Small intestine (tissue), 7 donors: Measurements from ENCODE around the gene P2RY6. TPM values are rescaled to one million over a fixed set of nuclear protein-coding genes. Genes with fewer than 3 reads are reported as not detected.

ENCODE experiments used
- DNase-seq, 2 donors: peaks; one replicate each; pipeline versions ENCODE4 v3.0.0 to v3.0.0-alpha.2; 2013
- FAIRE-seq: peaks from 2 replicates; lab custom pipeline; 2012; peaks lifted over from hg19 to GRCh38; lab: Jason Lieb, UNC
- H3K27ac ChIP-seq, 3 donors: one replicate each; pipeline ENCODE4 v1.5.1; 2013; ENCODE audit warnings: low read length in 2 of 3, mild to moderate bottlenecking in 2 of 3, control low read depth in 1 of 3, inconsistent platforms in 1 of 3, low read depth in 1 of 3, moderate library complexity in 1 of 3
- H3K27me3 ChIP-seq, 3 donors: one replicate each; pipeline ENCODE4 v1.6.1; 2013; ENCODE audit warnings: low read length in 3 of 3, inconsistent platforms in 1 of 3; ENCODE audit not compliant: control insufficient read depth in 3 of 3, insufficient read depth in 3 of 3
- H3K36me3 ChIP-seq, 3 donors: one replicate each; pipeline ENCODE4 v1.6.1; 2013; ENCODE audit warnings: low read length in 3 of 3, inconsistent platforms in 1 of 3, low read depth in 1 of 3, mild to moderate bottlenecking in 1 of 3, moderate library complexity in 1 of 3; ENCODE audit not compliant: control insufficient read depth in 3 of 3, insufficient read depth in 2 of 3
- H3K4me1 ChIP-seq, 3 donors: one replicate each; pipeline ENCODE4 v1.6.1; 2013; ENCODE audit warnings: low read length in 2 of 3, inconsistent platforms in 1 of 3, low read depth in 1 of 3, mild to moderate bottlenecking in 1 of 3, moderate library complexity in 1 of 3; ENCODE audit not compliant: control insufficient read depth in 3 of 3, insufficient read depth in 2 of 3
- H3K4me3 ChIP-seq, 3 donors: one replicate each; pipeline ENCODE4 v1.5.1; 2013; ENCODE audit warnings: low read length in 3 of 3, control low read depth in 1 of 3, inconsistent platforms in 1 of 3, low read depth in 1 of 3, mild to moderate bottlenecking in 1 of 3, moderate library complexity in 1 of 3
- H3K9me3 ChIP-seq, 2 donors: one replicate each; pipeline ENCODE4 v1.6.1; 2013; ENCODE audit warnings: low read depth in 1 of 2, low read length in 1 of 2; ENCODE audit not compliant: control insufficient read depth in 2 of 2, insufficient read depth in 1 of 2
- WGBS, 3 donors: extraction: QIAGEN DNeasy Blood & Tissue Kit; methylation state at CpG; one replicate each; pipeline ENCODE4 v1.1.7; 2013; 5-methylcytosine and 5-hydroxymethylcytosine counted together
- polyA plus RNA-seq, 4 donors: library from polyadenylated mRNA; stranded (reverse) in 3 of 4; unstranded in 1 of 4; fragments of 200-250 nt in 3 of 4; fragments of 120-200 nt in 1 of 4; gene quantifications; one replicate each; pipeline versions ENCODE4 v1.2.1 to v1.2.3, GENCODE V29; 2013
- donor health status: healthy with polysubstance abuse.
- donor health status: control.
- donor health status: control.
- donor health status: Bipolar disorder and iron deficiency.
- donor health status: healthy.

P2RY6 gene
- polyA plus RNA-seq, 4 donors: 0.67 to 46.0 (median 3.1) TPM

DNA sequence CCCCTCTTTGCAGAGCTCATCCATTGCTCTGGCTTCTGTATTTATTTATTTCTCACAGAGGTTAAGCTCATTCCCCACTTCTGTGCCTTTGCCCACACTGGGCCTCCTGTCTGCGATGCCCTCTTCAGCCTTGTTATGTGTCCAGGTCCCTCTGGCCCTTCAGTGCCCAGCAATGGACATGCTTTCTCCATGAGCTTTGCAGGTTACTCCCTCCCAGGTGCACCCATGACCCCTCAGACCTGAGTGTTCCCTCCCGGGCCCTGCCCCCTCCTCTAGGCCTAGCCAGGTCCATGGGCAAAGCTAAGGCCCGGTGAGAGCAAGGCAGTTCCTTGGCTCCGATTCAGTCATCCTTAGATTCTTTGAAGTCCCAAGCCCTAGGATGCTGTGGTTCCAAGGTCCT lies 18.4 kb downstream of the P2RY6 start:
- WGBS, 3 donors: 91 to 96% (median 95%) methylated on average over 4 of the region's 4 CpGs
- Histone ChIP-seq H3K9me3 (no peaks in the 10 kb centered on the region), H3K4me1 (peaks cover 0 to 55% (median 0%) of the 10 kb centered on the region in 3 donors), H3K36me3 (peaks cover 0 to 10% (median 0%) of the 10 kb centered on the region in 3 donors), H3K4me3 (no peak overlapping the region), H3K27me3 (no peaks in the 10 kb centered on the region), H3K27ac (no peak overlapping the region)
- DNase-seq: no peak
- FAIRE-seq: no peak

DNA sequence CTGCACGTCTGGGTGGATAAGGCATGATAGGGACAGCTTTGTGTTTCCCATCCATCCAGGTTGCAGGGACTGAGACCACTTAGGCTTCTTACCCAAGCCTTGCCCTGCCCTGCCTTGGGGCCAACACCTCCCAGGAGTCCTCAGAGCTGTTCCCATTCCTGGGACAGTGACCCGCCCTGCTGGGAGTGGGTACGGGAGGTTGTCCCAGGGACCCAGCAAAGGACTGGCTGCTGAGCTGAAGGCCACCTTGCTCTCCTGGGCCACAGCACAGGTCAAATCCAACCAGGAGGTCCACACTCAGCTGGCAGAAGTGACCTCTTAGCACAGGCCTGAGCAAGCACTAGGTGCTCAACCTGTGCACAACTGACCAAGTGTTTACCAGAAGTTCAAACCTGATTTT lies 19.1 kb downstream of the P2RY6 start:
- WGBS, 3 donors: 76 to 92% (median 88%) methylated on average over 3 of the region's 3 CpGs
- no peak for DNase-seq
- Histone ChIP-seq H3K36me3 (peaks cover 0 to 8% (median 0%) of the 10 kb centered on the region in 3 donors), H3K27me3 (no peaks in the 10 kb centered on the region), H3K4me1 (peaks cover 0 to 52% (median 0%) of the 10 kb centered on the region in 3 donors), H3K9me3 (no peaks in the 10 kb centered on the region), H3K27ac (no peak overlapping the region), H3K4me3 (no peak overlapping the region)
- no peak for FAIRE-seq

DNA sequence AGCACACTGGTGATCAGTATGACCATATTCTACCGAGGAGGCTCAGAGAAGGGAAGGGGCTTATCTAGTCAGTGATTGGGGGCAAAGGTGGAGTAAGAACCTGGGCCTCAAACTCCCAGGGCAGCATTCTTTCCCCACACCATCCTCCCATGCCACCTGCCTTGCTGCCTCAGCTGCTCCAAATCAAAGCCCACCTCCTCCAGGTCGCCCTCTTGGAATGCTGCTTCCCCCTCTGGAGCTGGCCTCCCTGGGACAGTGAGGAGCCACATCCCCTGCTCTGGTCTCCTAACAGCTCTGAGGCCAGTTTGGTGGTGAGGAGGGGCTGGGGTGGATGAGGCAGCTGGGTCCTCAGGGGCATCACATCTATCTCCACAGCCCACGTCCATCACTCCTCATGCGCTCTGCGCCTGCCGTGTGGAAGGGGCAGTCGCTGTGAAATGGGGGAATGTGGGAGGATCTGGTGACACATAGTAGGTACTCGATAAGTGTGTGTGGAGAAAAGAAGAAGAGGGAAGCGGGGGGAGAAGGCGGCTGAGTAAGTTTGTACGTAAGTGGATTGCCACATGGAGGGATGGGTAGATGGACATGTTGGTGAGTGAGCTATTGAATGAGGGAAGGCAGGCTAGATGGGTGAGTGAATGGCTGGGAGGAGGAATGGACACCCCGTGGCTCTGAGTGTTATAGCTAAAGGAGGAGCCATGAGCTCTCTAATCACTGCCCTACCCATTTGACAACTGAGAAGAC lies 19.8 kb downstream of the P2RY6 start:
- H3K27me3 ChIP-seq: no peaks in the 10 kb centered on the region
- 76 to 83% (median 79%) methylated on average over 12 of the region's 12 CpGs for WGBS, 3 donors
- no peak for DNase-seq
- H3K36me3 ChIP-seq: peaks cover 0 to 14% (median 0%) of the 10 kb centered on the region in 3 donors
- no peak overlapping the region for H3K4me3 ChIP-seq
- no peak overlapping the region for H3K27ac ChIP-seq
- FAIRE-seq: no peak
- peaks cover 0 to 45% (median 0%) of the 10 kb centered on the region in 3 donors for H3K4me1 ChIP-seq
- H3K9me3 ChIP-seq: no peaks in the 10 kb centered on the region

DNA sequence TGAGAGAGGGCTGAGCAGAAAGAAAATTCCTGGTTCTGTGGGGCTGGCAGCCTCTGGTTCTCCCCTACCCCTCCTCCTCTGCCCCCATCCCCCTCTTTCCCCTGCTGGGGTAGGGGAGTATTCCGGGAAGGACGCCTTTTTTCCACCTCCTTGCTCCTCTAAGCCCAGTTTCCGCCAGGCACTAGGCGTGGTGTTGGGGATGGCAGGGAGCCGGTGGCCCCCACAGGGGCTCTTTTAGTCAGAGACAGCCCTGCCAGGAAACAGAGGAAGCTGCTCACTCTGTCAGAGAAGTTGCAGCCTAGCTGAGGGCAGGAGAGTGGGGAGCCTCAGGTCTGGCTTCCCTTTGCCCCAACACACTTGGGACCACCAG lies 20.4 kb downstream of the P2RY6 start:
- FAIRE-seq: no peak
- H3K9me3 ChIP-seq: no peaks in the 10 kb centered on the region
- DNase-seq: no peak
- no peak overlapping the region for H3K4me3 ChIP-seq
- no peak overlapping the region for H3K27ac ChIP-seq
- H3K36me3 ChIP-seq: peaks cover 0 to 20% (median 0%) of the 10 kb centered on the region in 3 donors
- 47 to 62% (median 56%) methylated on average over 5 of the region's 5 CpGs for WGBS, 3 donors
- no peaks in the 10 kb centered on the region for H3K27me3 ChIP-seq
- peaks cover 0 to 39% (median 0%) of the 10 kb centered on the region in 3 donors for H3K4me1 ChIP-seq

DNA sequence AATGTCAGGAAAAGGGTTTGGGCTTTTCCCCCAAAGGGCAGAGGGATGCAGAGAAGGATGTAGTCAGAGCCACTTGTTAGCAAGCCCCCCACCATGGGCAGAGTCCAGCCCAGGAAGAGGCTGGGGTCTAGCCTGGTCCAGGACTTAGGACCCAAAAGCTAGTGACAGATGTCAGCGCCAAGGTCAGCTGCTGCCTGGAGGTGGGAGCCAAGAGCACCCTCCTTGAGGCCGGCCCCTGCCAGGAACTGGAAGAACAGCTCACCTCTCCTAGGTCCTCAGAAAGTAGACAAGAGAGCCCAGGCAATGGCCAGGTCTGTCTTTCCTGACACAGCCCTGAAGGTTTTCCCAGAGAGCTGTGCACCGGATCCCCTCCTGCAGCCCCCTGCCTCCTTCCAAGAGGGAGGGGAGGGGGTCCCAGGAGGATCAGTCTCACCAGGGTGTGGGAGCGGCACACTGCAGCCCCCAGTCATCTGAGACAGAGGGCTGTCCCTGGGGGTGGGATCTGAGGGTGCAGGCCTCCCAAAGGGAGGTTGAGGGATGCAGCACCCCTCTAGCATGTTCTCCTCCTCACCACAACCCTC lies 21.3 kb downstream of the P2RY6 start:
- WGBS, 3 donors: 86 to 89% (median 89%) methylated on average over 4 of the region's 4 CpGs
- Histone ChIP-seq H3K4me1 (peaks cover 0 to 31% (median 0%) of the 10 kb centered on the region in 3 donors), H3K27me3 (no peaks in the 10 kb centered on the region), H3K27ac (no peak overlapping the region), H3K4me3 (no peak overlapping the region), H3K36me3 (peaks cover 0 to 27% (median 0%) of the 10 kb centered on the region in 3 donors), H3K9me3 (no peaks in the 10 kb centered on the region)
- DNase-seq (no peak), FAIRE-seq (no peak)

DNA sequence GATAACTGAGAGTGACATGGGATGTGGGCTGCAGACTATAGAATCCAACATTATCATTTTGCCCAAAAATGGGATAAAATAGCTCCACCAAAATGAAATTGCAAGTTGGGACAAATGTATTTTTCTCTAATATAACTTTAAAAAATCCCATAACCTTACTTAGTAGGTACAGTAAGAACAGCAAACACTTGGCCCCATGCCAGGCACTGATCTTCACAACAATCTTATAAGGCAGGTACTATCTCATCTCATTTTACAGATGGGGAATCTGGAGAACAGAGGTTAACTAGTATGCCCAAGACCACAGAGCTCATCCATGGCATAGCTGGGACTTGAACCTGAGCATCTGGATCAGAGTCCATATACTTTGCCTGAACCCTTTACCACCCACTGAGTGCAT lies 22.5 kb downstream of the P2RY6 start:
- Histone ChIP-seq H3K9me3 (no peaks in the 10 kb centered on the region), H3K36me3 (peaks cover 0 to 30% (median 0%) of the 10 kb centered on the region in 3 donors), H3K4me1 (peaks cover 0 to 19% (median 0%) of the 10 kb centered on the region in 3 donors), H3K27ac (no peak overlapping the region), H3K27me3 (no peaks in the 10 kb centered on the region), H3K4me3 (no peak overlapping the region)
- FAIRE-seq (no peak), DNase-seq (no peak)

DNA sequence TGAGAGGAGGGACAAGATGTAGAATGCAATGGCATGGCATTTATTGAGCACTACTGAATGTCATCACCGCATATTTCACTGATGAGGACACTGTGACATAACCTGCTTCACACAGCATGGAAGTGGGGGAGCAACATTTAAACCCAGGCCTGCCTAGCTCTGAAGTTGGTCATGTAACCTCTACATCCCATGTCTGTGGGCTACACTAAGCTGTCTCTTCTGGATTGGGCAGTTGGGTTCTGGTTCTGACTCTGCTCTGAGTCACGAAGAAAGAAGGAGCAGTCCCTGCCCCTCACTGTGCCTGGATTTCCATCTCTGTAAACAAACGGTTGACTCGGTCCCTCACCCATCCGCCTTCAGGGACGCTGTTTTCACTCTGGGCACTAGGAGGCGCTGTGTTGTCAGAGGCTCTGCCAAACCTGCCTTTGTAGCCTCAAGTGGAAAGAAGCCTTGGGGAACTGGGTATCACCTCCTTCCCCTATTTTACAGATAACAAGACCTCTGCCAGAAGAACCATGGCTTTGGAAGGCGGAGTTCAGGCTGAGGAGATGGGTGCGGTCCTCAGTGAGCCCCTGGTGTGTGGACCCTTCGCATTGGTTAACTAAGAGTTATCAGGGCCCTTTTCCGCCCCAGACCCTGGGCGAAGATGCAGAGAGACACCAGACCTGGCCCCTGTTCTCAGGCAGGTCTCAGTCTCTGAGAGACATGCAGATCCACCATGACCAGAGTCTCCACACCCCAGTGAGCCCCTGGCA lies 23.3 kb downstream of the P2RY6 start:
- DNase-seq: peak; percentile 62 to 77
- H3K36me3 ChIP-seq: peaks cover 0 to 30% (median 0%) of the 10 kb centered on the region in 3 donors
- no peak overlapping the region for H3K4me3 ChIP-seq
- WGBS, 3 donors: 42 to 43% (median 42%) methylated on average over 12 of the region's 12 CpGs
- no peaks in the 10 kb centered on the region for H3K27me3 ChIP-seq
- no peak overlapping the region for H3K27ac ChIP-seq
- no peak for FAIRE-seq
- H3K4me1 ChIP-seq: peaks cover 0 to 17% (median 0%) of the 10 kb centered on the region in 3 donors
- no peaks in the 10 kb centered on the region for H3K9me3 ChIP-seq

DNA sequence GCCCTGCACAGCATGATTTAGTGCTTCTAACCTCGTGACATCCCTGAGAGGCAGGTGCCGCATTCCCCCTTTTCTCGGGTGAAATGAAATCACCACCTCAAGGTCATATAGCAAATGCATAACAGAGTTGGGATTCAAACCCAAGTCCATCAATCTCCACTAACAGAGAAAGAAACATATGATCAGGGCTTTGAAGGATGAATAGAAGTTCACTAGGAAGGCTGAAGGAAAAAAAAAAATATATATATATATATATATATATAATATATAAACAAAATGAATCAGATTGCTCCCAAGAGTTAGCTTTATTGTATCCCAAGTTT lies 23.8 kb downstream of the P2RY6 start:
- Histone ChIP-seq H3K27me3 (no peaks in the 10 kb centered on the region), H3K27ac (no peak overlapping the region), H3K9me3 (no peaks in the 10 kb centered on the region), H3K4me1 (peaks cover 0 to 13% (median 0%) of the 10 kb centered on the region in 3 donors), H3K4me3 (no peak overlapping the region), H3K36me3 (peaks cover 0 to 30% (median 0%) of the 10 kb centered on the region in 3 donors)
- 82 to 92% (median 87%) methylated on average over 3 of the region's 3 CpGs for WGBS, 3 donors
- DNase-seq: no peak
- no peak for FAIRE-seq
